A673 (cell line): ENCODE results near the gene CEP72. TPM values are rescaled to one million over a fixed set of nuclear protein-coding genes. Genes with fewer than 3 reads are reported as not detected.
"Not testable (repeated sequence)": the region's sequence is repeated elsewhere in the genome, so short reads cannot be mapped to it uniquely, and the experiment has no call there.

Experiments
- BruUV-seq: library from RNA; stranded (reverse); fragments of 400-500 nt; replicated peaks from 2 replicates; lab custom pipeline; 2021; lab: Mats Ljungman, UMichigan
- CTCF ChIA-PET: fragments of 300-600 bp; sonication (Branson Sonifier 250); formaldehyde crosslinking; loops from one replicate; lab custom pipeline; 2022; ENCODE audit warnings: antibody characterized with exemption; lab: Charles Lee
- POLR2A ChIA-PET: fragments of 300-600 bp; sonication (Branson Sonifier 250); formaldehyde crosslinking; loops from one replicate; lab custom pipeline; 2022; ENCODE audit warnings: antibody characterized with exemption; ENCODE audit not compliant: low non-redundant PET; lab: Charles Lee
- DNase-seq: peaks from one replicate; pipeline ENCODE4 v3.0.0-alpha.2; 2015; ENCODE audit warnings: low spot score
- H3K27ac ChIP-seq: fragments of 200-600 bp; sonication (generic); 2 replicates; pipeline ENCODE4 v1.5.1; 2016; ENCODE audit warnings: mixed run types, low read depth, mild to moderate bottlenecking, mixed read lengths, antibody characterized with exemption, low read length; ENCODE audit not compliant: poor library complexity, severe bottlenecking
- H3K27me3 ChIP-seq: fragments of 200-600 bp; sonication (generic); replicated peaks from 2 replicates; pipeline ENCODE4 v1.6.1; 2017; ENCODE audit warnings: mixed run types, low read depth, mild to moderate bottlenecking, mixed read lengths, antibody characterized with exemption, low read length; ENCODE audit not compliant: insufficient read depth, poor library complexity
- H3K36me3 ChIP-seq: fragments of 200-600 bp; sonication (generic); 2 replicates; pipeline ENCODE4 v1.6.1; 2016; ENCODE audit warnings: mixed run types, mild to moderate bottlenecking, mixed read lengths, antibody characterized with exemption, low read length; ENCODE audit not compliant: insufficient read depth, poor library complexity, severe bottlenecking
- H3K4me1 ChIP-seq: fragments of 200-600 bp; sonication (generic); 2 replicates; pipeline ENCODE4 v1.6.1; 2017; ENCODE audit warnings: mixed run types, mild to moderate bottlenecking, mixed read lengths, antibody characterized with exemption, low read length; ENCODE audit not compliant: insufficient read depth, poor library complexity, severe bottlenecking
- H3K4me3 ChIP-seq: fragments of 200-600 bp; sonication (generic); 2 replicates; pipeline ENCODE4 v1.5.1; 2016; ENCODE audit warnings: low read depth, mixed run types, mild to moderate bottlenecking, mixed read lengths, low read length; ENCODE audit not compliant: poor library complexity, severe bottlenecking
- H3K9me3 ChIP-seq: fragments of 200-600 bp; sonication (generic); 2 replicates; pipeline ENCODE4 v1.6.1; 2016; ENCODE audit warnings: mixed run types, low read depth, mild to moderate bottlenecking, mixed read lengths, antibody characterized with exemption, low read length; ENCODE audit not compliant: poor library complexity, severe bottlenecking
- CTCF ChIP-seq: fragments of 300-800, 200-600 bp; sonication (generic); conservative IDR thresholded peaks from 2 replicates; pipeline ENCODE4 v1.5.1; 2017; ENCODE audit warnings: low read depth, mild to moderate bottlenecking, antibody characterized with exemption, low read length, moderate library complexity, mixed read lengths
- EZH2 ChIP-seq: fragments of 200-600 bp; sonication (generic); IDR thresholded peaks from 2 replicates; pipeline ENCODE4 v1.6.1; 2017; ENCODE audit warnings: borderline replicate concordance, low read depth, mild to moderate bottlenecking, mixed read lengths, antibody characterized with exemption, low read length; ENCODE audit not compliant: poor library complexity, severe bottlenecking
- intact Hi-C: fragments of 100-400 bp; cut with micrococcal nuclease; formaldehyde crosslinking; loops from one replicate; pipeline ENCODE4 v1.10.0; 2022; ENCODE audit not compliant: unreplicated experiment
- total RNA-seq: library from RNA; stranded (reverse); gene quantifications from 2 replicates; pipeline ENCODE4 v1.2.3, GENCODE V29; 2021

CEP72 gene
- total RNA-seq, 1 experiment from 2014 or later, result 37.2 TPM

DNA sequence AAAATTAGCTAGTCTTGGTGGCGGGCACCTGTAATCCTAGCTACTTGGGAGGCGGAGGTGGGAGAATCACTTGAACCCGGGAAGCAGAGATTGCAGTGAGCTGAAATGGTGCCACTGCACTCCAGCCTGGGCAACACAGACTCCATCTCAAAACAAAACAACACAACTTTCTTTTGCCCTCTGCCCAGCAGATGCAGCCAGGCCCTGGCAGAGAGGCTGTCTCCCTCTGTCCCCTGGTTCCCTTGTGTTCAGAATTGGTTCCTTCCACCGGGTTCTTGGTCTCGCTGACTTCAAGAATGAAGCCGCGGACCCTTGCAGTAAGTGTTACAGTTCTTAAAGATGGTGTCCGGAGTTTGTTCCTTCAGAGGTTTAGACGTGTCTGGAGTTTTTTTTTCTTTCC, 30.2 kb upstream of the CEP72 start:
- H3K9me3 ChIP-seq, result peaks cover 17% of the 10 kb centered on the region
- no TSS peak for BruUV-seq
- H3K27ac ChIP-seq, result no peak overlapping the region
- no peaks in the 10 kb centered on the region for H3K4me1 ChIP-seq
- no peaks in the 10 kb centered on the region for H3K36me3 ChIP-seq
- DNase-seq, result no peak
- intact Hi-C loops, result no loop called here
- ChIA-PET CTCF (no interaction called here), POLR2A (no interaction called here)
- H3K27me3 ChIP-seq, result peaks cover 50% of the 10 kb centered on the region
- TF ChIP-seq EZH2, result no peak
- no peak for TF ChIP-seq CTCF
- H3K4me3 ChIP-seq, result no peak overlapping the region

GRCh38 chr5:582445-582844, 29.7 kb upstream of the CEP72 start:
- H3K27ac ChIP-seq, H3K4me3 ChIP-seq, BruUV-seq, H3K4me1 ChIP-seq, intact Hi-C loops, H3K36me3 ChIP-seq, POLR2A ChIA-PET, CTCF ChIA-PET, DNase-seq: not testable (repeated sequence)
- Histone ChIP-seq H3K9me3 (peaks cover 12% of the 10 kb centered on the region), H3K27me3 (peaks cover 49% of the 10 kb centered on the region)

GRCh38 chr5:582936-583635, 29.1 kb upstream of the CEP72 start:
- DNase-seq, result no peak
- TF ChIP-seq EZH2 (no peak), CTCF (no peak)
- no peaks in the 10 kb centered on the region for H3K36me3 ChIP-seq
- no peaks in the 10 kb centered on the region for H3K4me1 ChIP-seq
- ChIA-PET CTCF (no interaction called here), POLR2A (no interaction called here)
- H3K27ac ChIP-seq, result no peak overlapping the region
- no TSS peak for BruUV-seq
- H3K9me3 ChIP-seq, result peaks cover 5% of the 10 kb centered on the region
- intact Hi-C loops, result no loop called here
- peaks cover 43% of the 10 kb centered on the region for H3K27me3 ChIP-seq
- H3K4me3 ChIP-seq, result no peak overlapping the region

DNA sequence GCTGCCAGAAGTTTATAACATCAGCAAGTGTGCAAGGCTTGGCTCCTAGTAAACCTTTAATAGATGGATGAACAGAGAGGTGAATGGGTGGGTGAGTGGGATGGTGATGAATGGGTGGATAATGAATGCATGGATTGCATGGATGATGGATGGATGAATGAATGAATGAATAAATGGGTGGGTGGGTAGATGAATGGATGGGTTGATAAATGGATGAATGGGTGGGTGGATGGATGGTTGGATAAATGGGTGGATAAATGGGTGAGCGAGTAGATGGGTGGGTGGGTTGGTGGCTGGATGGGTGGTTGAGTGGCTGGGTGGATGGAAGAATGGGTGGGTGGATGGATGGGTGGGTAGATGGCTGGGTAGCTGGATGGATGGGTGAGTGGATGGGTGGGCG, 28.5 kb upstream of the CEP72 start:
- Histone ChIP-seq H3K4me1 (no peaks in the 10 kb centered on the region), H3K36me3 (no peaks in the 10 kb centered on the region), H3K27ac (no peak overlapping the region), H3K4me3 (no peak overlapping the region), H3K9me3 (no peaks in the 10 kb centered on the region), H3K27me3 (peaks cover 40% of the 10 kb centered on the region)
- POLR2A ChIA-PET, result no interaction called here
- DNase-seq, result no peak
- no peak for TF ChIP-seq CTCF
- TF ChIP-seq EZH2, result no peak
- no TSS peak for BruUV-seq
- CTCF ChIA-PET, result no interaction called here
- intact Hi-C loops, result no loop called here
